PC-9 (cell line): ENCODE results near the gene RIOK3. TPM values are rescaled to one million over a fixed set of nuclear protein-coding genes. Genes with fewer than 3 reads are reported as not detected.

Experiments
- BruUV-seq: library from RNA; stranded (reverse); fragments of 400-500 nt; replicated peaks from 2 replicates; lab custom pipeline; 2021; lab: Mats Ljungman, UMichigan
- CTCF ChIA-PET: fragments of 300-600 bp; sonication (Branson Sonifier 250); formaldehyde crosslinking; loops from one replicate; lab custom pipeline; 2022; ENCODE audit warnings: antibody characterized with exemption; lab: Charles Lee
- POLR2A ChIA-PET: fragments of 300-600 bp; sonication (Branson Sonifier 250); formaldehyde crosslinking; loops from one replicate; lab custom pipeline; 2022; ENCODE audit warnings: antibody characterized with exemption; ENCODE audit not compliant: unreplicated experiment; lab: Charles Lee
- DNase-seq, 2 experiments: peaks; one replicate each; pipeline versions ENCODE4 v3.0.0 to v3.0.0-alpha.2; 2015 to 2022; ENCODE audit warnings: mixed read lengths in 1 of 2
- H2AFZ ChIP-seq: fragments of 200-600 bp; sonication (generic); 2 replicates; pipeline ENCODE4 v1.8.1; 2017; ENCODE audit warnings: antibody characterized with exemption
- H3F3A ChIP-seq: fragments of 200-600 bp; sonication (generic); 2 replicates; pipeline ENCODE4 v1.8.1; 2017; ENCODE audit warnings: antibody characterized with exemption, mild to moderate bottlenecking, low read depth; ENCODE audit not compliant: insufficient read depth
- H3K27ac ChIP-seq: fragments of 200-600 bp; sonication (generic); 2 replicates; pipeline ENCODE4 v1.6.1; 2016; ENCODE audit warnings: mixed run types
- H3K27me3 ChIP-seq: fragments of 200-600 bp; sonication (generic); 2 replicates; pipeline ENCODE4 v1.6.1; 2016; ENCODE audit warnings: low read depth, mixed run types; ENCODE audit not compliant: insufficient read depth
- H3K36me3 ChIP-seq: fragments of 200-600 bp; sonication (generic); 2 replicates; pipeline ENCODE4 v1.6.1; 2016; ENCODE audit warnings: low read depth, mixed run types
- H3K4me1 ChIP-seq: fragments of 200-600 bp; sonication (generic); replicated peaks from 2 replicates; pipeline ENCODE4 v1.6.1; 2016; ENCODE audit warnings: mixed run types; ENCODE audit not compliant: insufficient read depth
- H3K4me2 ChIP-seq: fragments of 200-600 bp; sonication (generic); 2 replicates; pipeline ENCODE4 v1.6.1; 2017; ENCODE audit warnings: mixed run types
- H3K4me3 ChIP-seq: fragments of 200-600 bp; sonication (generic); 2 replicates; pipeline ENCODE4 v1.6.1; 2016; ENCODE audit warnings: mixed run types
- H3K79me2 ChIP-seq: fragments of 200-600 bp; sonication (generic); 2 replicates; pipeline ENCODE4 v1.6.1; 2017; ENCODE audit warnings: low read depth, mixed run types
- H3K9me2 ChIP-seq: fragments of 200-600 bp; sonication (generic); 2 replicates; pipeline ENCODE4 v1.8.1; 2017; ENCODE audit warnings: mild to moderate bottlenecking; ENCODE audit not compliant: insufficient read depth
- H3K9me3 ChIP-seq: fragments of 200-600 bp; sonication (generic); 2 replicates; pipeline ENCODE4 v1.8.1; 2016; ENCODE audit warnings: low read depth; ENCODE audit not compliant: insufficient read depth
- H4K20me1 ChIP-seq: fragments of 200-600 bp; sonication (generic); 2 replicates; pipeline ENCODE4 v1.8.1; 2017; ENCODE audit not compliant: insufficient read depth
- CTCF ChIP-seq: fragments of 200-600 bp; sonication (generic); conservative IDR thresholded peaks from 2 replicates; pipeline ENCODE4 v1.6.1; 2017; ENCODE audit warnings: mixed run types, antibody characterized with exemption, mild to moderate bottlenecking, moderate library complexity
- EZH2 ChIP-seq: fragments of 200-600 bp; sonication (generic); IDR thresholded peaks from 2 replicates; pipeline ENCODE4 v1.8.0; 2017; ENCODE audit warnings: antibody characterized with exemption, low read depth
- intact Hi-C: fragments of 100-400 bp; cut with micrococcal nuclease; formaldehyde crosslinking; loops from one replicate; pipeline ENCODE4 v1.10.0; 2022; ENCODE audit not compliant: unreplicated experiment
- total RNA-seq: library from RNA; stranded (reverse); gene quantifications from 2 replicates; pipeline ENCODE4 v1.2.3, GENCODE V29; 2021

Gene RIOK3
- total RNA-seq, 1 experiment from 2014 or later, result 39.9 TPM

GRCh38 chr18:23433360-23433759 is 19.7 kb upstream of the RIOK3 start:
- no peak for DNase-seq
- Histone ChIP-seq H3K79me2 (peaks cover 10% of the 10 kb centered on the region; the same call in 1 of the 2 replicates), H3K4me1 (peaks cover 4% of the 10 kb centered on the region; the same call in 1 of the 2 replicates), H3K4me3 (no peak overlapping the region), H4K20me1 (no peaks in the 10 kb centered on the region), H3F3A (no peaks in the 10 kb centered on the region; the same call in 1 of the 2 replicates), H2AFZ (no peak overlapping the region), H3K4me2 (no peak overlapping the region), H3K27ac (no peak overlapping the region), H3K9me3 (no peaks in the 10 kb centered on the region), H3K36me3 (no peaks in the 10 kb centered on the region), H3K27me3 (no peaks in the 10 kb centered on the region), H3K9me2 (no peaks in the 10 kb centered on the region)
- TF ChIP-seq EZH2 (no peak), CTCF (no peak)
- no TSS peak for BruUV-seq
- POLR2A ChIA-PET, result no interaction called here
- intact Hi-C loops, result no loop called here
- CTCF ChIA-PET, result no interaction called here

- Histone ChIP-seq H3K27me3 (no peaks in the 10 kb centered on the region), H3K36me3 (no peaks in the 10 kb centered on the region), H3K9me2 (no peaks in the 10 kb centered on the region), H3K4me3 (peak overlapping the region; percentile 86), H3K4me1 (peaks cover 9% of the 10 kb centered on the region; the same call in 1 of the 2 replicates), H3F3A (no peaks in the 10 kb centered on the region; the same call in 1 of the 2 replicates), H3K4me2 (peak overlapping the region; percentile 81), H4K20me1 (no peaks in the 10 kb centered on the region), H2AFZ (peak overlapping the region; percentile 91), H3K9me3 (no peaks in the 10 kb centered on the region), H3K79me2 (peaks cover 10% of the 10 kb centered on the region; the same call in 1 of the 2 replicates), H3K27ac (peak overlapping the region; percentile 49)
- DNase-seq, result peak; percentile 39 to 66
- no peak for TF ChIP-seq CTCF
- TF ChIP-seq EZH2, result no peak
- POLR2A ChIA-PET, result no interaction called here
- CTCF ChIA-PET, result no interaction called here
- TSS peak; percentile 71 for BruUV-seq
- intact Hi-C loops, result no loop called here
Measured at GRCh38 chr18:23437357-23438045, 15.6 kb upstream of the RIOK3 start.

DNA sequence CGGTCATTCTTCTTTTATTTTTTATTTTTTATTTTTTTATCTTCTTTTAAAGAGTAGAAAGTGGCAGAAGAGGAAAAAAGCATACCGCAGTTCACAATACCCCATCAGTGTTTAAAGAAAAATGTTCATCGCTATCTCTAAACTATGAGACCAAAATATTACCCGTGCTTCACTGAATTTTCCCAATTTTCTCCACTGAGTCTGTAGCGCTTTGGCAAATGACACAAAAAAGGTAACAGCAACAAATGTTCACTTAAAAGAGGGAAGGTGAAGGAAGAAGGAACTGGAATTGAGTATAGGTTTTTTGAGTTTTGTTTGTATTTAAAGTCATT is 15.1 kb upstream of the RIOK3 start:
- no peaks in the 10 kb centered on the region for H3K9me3 ChIP-seq
- no peaks in the 10 kb centered on the region for H3K9me2 ChIP-seq
- H4K20me1 ChIP-seq, result no peaks in the 10 kb centered on the region
- H3K36me3 ChIP-seq, result no peaks in the 10 kb centered on the region
- H3K4me1 ChIP-seq, result peaks cover 14% of the 10 kb centered on the region
- BruUV-seq, result no TSS peak
- H2AFZ ChIP-seq, result peak overlapping the region; percentile 91
- peak overlapping the region; percentile 86; the same call in 1 of the 2 replicates for H3K4me3 ChIP-seq
- ChIA-PET POLR2A (no interaction called here), CTCF (no interaction called here)
- no peaks in the 10 kb centered on the region; the same call in 1 of the 2 replicates for H3F3A ChIP-seq
- no peaks in the 10 kb centered on the region for H3K27me3 ChIP-seq
- no peak overlapping the region for H3K27ac ChIP-seq
- intact Hi-C loops, result no loop called here
- no peak for TF ChIP-seq EZH2
- no peak for TF ChIP-seq CTCF
- H3K4me2 ChIP-seq, result peak overlapping the region; percentile 81
- no peak for DNase-seq
- peaks cover 10% of the 10 kb centered on the region; the same call in 1 of the 2 replicates for H3K79me2 ChIP-seq
